HG03280 (cell line): ENCODE results near the gene TTC22.

Source experiments
- ATAC-seq: cut with Tn5 transposase; IDR thresholded peaks from one replicate; pipeline ENCODE4 v1.9.1; 2021; ENCODE audit warnings: mild to moderate bottlenecking, moderate library complexity; ENCODE audit not compliant: unreplicated experiment

TTC22 gene

DNA sequence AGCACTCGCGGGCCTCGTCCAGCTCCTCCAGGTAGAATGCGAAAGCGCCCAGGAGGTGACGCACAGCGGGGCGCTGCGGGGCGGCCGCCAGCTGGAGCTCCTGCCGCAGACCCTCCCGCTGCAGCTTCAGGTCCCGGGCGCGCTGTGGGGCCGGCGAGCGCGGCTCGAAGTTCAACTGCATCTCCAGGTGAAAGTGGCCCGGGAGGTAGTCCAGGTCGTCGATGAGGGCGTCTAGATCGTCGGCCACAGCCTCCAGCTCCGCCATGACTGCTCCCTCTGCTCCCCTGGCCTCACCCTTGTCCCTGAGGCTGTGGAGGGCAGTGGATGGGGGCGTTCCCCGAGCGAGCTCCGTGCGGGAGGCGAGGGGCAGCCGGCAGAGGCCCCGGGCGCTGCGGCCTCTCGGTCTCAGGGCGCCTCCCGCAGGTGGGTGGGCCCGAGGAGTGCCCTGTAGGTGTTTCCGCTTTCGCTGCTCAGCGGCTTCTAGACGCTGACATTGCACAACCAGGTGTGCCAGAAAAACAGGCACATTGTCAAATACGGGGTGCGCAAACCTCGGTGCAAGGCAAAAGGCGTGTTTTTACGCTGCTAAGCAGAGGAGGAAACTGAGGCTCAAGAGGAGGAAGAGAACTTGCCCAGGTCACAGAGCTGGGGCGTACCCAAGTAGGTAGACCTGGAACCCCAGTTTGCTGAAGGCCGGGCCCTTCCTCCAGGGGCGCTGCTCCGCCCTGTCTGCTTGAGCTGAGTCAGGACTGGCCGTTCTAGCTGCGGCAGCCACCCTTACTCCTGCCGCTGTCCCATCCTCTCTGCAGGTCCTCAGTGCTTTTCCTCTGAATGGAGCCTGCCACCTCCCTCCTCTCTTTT is at the start of gene TTC22:
TTC22 (minus strand) TSS at position 425 of the 861 bp plus-strand sequence; CDS start at position 265, 160 bp downstream.
- ATAC-seq = peak; percentile 82

DNA sequence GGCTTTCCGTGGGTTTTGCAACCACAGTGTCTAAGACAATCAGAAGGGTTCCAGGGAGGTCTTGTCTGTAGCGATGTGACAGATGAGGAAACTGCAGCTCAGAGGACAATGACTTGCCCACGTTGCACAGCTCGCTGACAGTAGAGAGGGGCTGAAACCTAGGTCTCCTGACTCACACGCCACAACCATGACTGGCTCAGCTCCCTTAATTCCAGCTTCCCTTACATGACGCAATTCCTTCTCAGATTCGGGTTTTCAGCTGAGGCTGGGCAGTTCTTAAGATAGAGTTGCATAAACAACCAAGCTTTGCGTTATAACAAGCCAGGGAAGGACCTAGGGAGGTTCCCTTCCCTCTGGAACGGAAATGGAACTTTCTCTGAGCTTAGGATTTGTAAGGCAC is 49.6 kb upstream of the TTC22 start:
- ATAC-seq = no peak

- ATAC-seq = no peak
Measured at GRCh38 chr1:54850069-54850730, 49.1 kb upstream of the TTC22 start.

DNA sequence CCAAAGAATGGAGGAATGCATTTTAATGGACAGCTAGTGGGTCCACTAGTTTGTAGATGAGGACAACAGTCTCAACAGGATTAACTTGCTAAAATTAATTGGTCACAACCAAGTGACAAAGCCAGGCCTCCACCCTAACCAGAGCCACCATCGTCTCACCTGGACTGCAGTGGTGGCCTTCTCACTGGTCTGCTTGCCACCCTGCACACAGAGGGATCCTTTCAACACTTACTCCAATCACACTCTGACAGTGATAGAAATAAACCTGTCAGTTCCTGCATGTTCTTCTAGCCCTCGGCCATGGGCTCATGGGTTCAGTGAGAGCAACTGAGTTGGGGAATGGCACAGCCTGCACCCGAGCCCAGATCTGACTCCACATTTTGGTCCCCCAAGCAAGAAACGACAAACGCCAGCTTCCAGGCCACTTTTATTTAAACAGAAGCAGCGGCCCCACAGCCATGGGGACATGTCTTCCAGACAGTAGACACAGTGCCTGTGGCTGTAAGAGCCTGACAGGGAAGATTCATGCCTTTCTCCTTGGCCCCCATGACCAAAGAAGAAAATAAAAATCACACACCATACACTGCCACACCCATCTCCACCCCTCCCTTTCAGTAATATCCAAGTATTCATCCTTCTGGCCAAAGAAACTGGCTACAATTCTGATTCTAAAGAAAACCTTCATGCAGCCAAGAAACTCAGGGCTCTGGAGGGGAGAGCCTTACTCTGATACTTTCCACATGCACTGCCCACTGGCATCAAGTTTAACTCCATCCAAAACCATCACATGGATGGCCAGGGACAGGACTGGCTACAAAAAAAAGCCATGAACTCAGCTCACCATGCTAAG is 48.3 kb upstream of the TTC22 start:
- ATAC-seq = no peak

DNA sequence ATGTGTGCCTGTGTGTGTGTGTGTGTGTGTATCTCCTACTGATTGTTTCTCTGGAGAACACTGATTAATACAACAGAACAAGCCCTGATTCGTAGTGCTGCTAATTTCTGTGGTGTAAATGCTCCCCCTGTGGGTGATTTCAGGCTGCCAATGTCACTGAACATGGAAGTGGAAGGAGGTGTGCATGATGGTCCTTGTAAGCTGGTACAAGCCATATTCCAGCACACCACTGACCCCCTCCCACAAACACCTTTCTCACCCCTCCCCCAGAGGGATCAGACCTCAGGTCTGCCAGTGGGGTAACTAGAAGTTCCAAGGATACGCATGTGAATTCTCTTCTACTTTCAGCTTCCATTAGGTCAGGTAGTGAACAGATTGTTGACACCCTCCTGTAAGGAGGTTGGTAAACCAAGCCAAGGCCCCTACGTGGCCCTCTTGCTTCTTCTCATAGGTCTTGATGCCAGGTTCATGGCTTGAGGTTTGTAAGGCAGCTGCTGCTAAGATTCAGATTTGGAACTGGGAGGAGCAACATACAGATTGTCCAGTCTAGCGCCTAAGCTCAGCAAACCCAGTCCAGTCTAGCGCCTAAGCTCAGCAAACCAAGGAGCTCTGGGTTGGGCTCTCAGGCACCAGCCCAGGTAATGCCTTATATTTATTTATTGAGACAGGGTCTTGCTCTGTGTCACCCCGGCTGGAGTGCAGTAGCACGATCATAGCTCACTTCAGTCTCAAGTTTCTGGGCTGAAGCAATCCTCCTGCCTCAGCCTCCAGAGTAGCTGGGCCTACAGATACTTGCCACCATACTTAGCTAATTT is 47.2 kb upstream of the TTC22 start:
- ATAC-seq = no peak

- no peak for ATAC-seq
Measured at GRCh38 chr1:54846716-54847284, 45.7 kb upstream of the TTC22 start.

DNA sequence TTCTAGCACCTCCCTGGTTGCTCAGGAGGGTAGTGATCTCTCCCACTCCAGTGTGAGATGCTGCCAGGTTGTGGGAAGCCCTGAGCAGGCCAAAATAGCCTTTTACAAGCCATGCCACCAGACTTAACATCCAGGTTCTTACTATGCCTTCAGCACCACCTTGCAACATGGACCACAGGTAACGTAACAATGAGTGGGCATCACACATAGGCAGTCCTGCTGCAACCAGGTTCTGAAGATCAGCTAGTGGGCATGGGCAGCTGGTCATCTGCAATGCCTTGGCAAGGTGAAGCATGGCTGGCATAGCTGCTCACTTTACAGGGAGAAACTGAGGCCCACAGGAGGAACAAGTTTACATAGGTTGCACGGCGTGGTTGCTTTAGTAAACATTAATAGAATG is 45.2 kb upstream of the TTC22 start:
- ATAC-seq = no peak

DNA sequence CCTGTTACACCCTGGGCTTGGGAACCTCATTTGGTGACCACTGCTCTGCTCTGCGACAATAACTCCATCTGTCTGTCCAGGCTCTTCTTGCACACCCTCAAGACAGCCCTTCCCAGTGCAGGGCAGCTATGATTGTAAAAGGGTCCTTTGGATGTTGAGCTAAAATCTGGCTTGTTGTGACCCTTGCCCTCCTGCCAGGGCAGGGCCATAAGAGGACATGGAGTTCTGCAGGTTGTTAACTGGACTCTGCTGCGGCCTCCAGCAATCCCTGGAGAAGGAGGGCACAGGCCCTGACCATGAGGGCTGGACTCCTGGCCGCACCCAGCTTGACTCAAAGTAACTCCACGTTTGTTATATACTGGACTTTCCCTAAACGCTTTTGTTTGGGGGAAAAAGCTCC is 44.6 kb upstream of the TTC22 start:
- no peak for ATAC-seq

- no peak for ATAC-seq
Measured at GRCh38 chr1:54844564-54844963, 43.4 kb upstream of the TTC22 start.

GRCh38 chr1:54843449-54843848 is 42.3 kb upstream of the TTC22 start:
- no peak for ATAC-seq

DNA sequence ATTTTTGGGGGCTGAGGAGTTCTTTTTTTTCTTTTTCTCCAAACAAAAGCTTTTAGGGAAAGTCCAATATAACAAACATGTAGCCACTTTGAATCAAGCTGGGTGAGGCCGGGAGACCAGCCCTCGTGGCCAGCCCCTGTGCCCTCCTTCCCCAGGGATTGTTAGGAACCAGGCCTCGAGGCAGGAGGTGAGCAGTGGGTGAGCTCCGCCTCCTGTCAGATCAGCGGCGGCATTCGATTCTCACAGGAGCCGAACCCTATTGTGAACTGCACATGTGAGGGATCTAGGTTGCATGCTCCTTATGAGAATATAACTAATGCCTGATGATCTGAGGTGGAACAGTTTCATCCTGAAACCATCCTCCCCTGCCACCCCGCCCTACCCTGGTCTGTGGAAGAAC is 41.8 kb upstream of the TTC22 start:
- no peak for ATAC-seq

- no peak for ATAC-seq
Measured at GRCh38 chr1:54842206-54842915, 41.2 kb upstream of the TTC22 start.

- no peak for ATAC-seq
Measured at GRCh38 chr1:54839824-54840223, 38.7 kb upstream of the TTC22 start.

DNA sequence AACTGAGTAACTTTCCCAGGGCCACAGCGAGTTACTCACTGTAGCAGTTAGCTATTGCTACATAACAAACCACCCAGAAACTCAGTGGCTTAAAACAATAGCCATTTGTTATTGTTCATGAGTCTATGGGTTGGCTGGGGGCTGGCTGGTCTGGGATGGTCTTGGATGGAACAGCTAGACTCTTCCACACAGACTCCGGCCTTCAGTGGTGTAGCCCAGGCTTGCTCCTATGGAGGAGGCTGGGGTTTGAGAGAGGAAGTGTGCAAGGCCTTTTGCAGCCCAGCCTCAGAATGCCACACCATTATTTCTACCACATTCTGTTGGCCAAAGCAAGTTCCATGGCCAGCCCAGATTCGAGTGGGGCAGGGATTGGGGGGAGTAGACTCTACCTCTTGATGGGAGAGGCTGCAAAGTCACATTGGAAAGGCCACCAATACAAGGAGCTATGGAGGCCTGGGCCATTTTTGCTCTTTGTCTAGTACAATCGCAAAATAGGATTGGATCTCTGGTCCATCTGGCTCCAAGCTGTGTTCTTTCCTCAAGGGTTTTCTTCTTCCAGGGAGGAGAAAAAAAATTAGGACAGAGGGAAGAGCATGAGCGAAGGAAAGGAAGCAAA is 37.5 kb upstream of the TTC22 start:
- ATAC-seq = no peak

DNA sequence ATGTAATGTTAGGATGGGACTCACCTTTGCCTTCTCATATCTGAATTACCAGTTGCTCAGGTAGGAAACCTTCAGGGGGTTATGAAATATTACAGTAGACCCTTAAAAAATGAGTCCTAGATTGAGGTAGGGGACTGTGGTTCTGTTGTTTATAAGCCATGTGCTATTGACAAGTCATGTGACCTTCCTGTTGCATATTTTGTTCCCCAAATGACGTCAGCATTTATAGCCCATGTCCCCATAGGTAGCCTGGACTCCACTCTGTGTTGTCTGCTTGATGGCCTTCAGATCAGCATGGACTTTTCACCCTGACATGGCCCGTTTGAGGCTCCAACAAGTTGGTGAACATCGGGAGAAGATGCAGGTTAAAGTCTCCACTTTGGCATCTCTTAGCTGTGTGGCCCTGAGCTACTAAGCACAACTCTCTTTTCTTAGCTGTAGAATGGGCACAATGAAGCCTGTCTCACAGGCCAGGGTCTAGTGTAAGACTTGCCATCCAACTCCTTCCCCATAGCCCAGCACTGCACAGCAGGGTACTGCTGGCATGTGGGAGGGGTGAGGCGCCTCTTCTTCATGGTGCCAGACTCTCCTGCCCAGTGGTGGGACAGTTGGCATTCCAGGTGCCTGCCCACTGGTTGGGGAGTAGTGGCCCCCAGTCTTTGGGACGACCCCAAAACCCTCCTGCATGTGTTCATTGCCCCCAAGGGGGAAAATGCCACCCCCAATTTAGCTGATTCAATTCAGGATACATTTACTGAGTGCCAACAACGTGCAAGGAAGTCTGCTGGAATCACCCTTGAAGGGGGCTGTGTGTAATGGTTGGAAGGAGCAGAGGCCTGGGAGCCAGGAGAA is 36.1 kb upstream of the TTC22 start:
- no peak for ATAC-seq

GRCh38 chr1:54836594-54836993 is 35.5 kb upstream of the TTC22 start:
- ATAC-seq = no peak

GRCh38 chr1:54835970-54836369 is 34.8 kb upstream of the TTC22 start:
- ATAC-seq = no peak
